HPDE6-E6E7 (cell line): ENCODE measurements around the gene MRGPRE.
"Not testable (repeated sequence)": the region's sequence is repeated elsewhere in the genome, so short reads cannot be mapped to it uniquely, and the experiment has no call there.

Experiments
- DNase-seq: peaks from one replicate; pipeline ENCODE4 v3.0.0; 2011; ENCODE audit warnings: missing footprints; ENCODE audit errors: extremely low spot score

The MRGPRE gene

GRCh38 chr11:3231851-3232744 is at the start of gene MRGPRE:
Gene MRGPRE, minus strand, starts transcription at chr11:3232417. Its CDS starts 3,618 bp downstream, at chr11:3228799.
- no peak for DNase-seq

GRCh38 chr11:3281146-3281545 is 48.9 kb upstream of the MRGPRE start:
- not testable (repeated sequence) for DNase-seq

DNA sequence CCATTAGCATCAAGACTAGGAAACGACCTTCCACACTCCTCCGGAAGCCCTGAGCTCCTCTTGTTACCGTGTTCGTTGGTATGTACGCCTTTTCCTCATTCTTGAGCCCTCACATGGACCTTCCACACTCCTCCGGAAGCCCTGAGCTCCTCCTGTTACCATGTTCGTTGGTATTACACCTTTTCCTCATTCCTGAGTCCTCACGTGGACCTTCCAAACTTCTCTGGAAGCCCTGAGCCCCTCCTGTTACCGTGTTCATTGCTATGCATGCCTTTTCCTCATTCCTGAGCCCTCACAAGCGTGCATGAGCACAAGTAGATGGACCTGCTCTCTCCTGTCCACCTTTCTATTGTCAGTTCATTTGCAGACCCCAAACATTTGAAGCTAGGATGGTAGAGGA is 48.4 kb upstream of the MRGPRE start:
- DNase-seq, result not testable (repeated sequence)

DNA sequence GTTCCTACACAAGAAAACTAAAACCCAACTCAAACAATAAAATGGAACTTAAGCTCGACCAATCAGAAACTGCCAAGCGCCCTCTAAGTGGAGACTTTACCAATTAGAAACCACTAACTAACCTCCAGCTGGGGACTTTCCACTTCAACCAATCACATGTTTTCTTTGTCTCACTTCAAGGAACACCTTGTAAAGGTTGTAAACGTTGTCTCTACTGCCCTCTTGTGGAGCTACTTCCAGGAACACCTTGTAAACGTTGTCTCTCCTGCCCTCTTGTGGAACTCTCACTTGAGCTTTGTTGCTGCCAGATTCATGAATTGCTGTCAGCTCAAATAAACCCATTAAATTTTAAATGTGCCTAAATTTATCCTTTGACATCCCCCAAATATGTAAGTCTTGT is 46.7 kb upstream of the MRGPRE start:
- not testable (repeated sequence) for DNase-seq

DNA sequence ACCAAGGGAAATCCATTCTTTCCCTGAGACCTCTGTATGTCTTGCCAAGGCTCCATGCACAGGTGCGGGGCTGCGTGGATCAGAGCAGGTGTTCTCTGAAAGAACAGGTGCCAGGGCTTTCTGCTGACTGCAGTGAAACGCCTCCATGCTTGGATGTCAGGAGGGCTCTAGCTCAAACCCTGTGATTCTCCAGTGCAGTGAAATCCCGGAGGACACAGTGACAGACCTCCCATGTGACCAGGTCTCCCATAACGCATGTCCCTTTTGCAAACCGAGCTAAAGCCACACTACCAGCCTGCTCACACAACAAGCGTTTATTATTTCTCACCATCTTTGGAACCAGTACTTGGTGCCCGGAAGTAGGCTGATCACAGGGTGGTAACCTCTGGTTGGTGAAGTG is 41.4 kb upstream of the MRGPRE start:
- DNase-seq, result not testable (repeated sequence)

- not testable (repeated sequence) for DNase-seq
These were observed 30.3 kb upstream of the MRGPRE start for GRCh38 chr11:3262548-3262947.

- not testable (repeated sequence) for DNase-seq
These were observed 29.6 kb upstream of the MRGPRE start for GRCh38 chr11:3261831-3262230.

DNA sequence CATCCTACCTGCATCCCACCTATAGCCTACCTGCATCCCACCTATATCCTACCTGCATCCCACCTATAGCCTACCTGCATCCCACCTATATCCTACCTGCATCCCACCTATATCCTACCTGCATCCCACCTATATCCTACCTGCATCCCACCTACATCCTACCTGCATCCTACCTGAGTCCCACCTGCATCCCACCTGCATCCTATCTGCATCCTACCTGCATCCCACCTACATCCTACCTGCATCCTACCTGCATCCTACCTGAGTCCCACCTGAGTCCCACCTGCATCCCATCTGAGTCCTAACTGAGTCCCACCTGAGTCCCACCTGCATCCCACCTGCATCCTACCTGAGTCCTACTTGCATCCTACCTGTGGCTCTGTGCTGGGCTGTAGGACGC is 25.3 kb upstream of the MRGPRE start:
- DNase-seq, result not testable (repeated sequence)

GRCh38 chr11:3255241-3255640 is 23.0 kb upstream of the MRGPRE start:
- DNase-seq, result not testable (repeated sequence)

- not testable (repeated sequence) for DNase-seq
These were observed 22.6 kb upstream of the MRGPRE start for GRCh38 chr11:3254773-3255172.

DNA sequence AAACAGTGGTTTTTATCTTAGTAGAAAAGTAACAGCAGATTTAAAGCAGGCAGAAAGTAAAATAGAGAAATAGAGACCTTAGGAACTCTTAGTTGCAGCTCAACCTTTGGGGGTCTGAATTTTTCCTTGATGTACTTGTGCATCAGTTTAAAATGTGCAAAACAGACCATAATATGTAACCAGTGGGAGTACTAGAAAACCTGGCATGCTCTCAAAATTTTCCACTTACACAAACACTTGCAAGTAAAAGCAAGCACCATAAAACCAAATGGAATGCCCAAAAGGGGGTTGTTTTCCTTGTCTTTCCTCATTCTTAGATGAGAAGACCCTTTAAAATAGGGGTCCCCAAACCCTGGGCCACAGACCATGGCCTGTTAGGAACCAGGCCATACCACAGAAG is 12.9 kb upstream of the MRGPRE start:
- DNase-seq, result no peak

GRCh38 chr11:3243880-3244279 is 11.7 kb upstream of the MRGPRE start:
- no peak for DNase-seq

DNA sequence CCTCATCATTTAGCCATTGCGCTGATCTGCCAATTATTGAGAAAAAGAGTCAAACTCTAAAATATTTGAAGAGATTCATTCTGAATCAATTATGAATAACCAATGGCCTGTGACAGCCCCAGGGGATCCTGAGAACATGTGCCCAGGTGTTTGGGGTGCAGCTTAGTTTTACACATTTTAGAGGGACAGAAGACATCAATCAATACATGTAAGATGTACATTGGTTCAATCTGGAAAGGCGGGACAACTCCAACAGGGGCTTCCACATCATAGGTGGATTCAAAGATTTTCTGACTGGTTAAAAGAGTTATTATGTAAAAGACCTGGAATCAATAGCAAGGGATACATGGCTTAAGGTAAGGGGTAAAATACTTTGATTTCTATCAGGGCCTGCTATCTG is 4.9 kb upstream of the MRGPRE start:
- no peak for DNase-seq

GRCh38 chr11:3234846-3235245 is 2.6 kb upstream of the MRGPRE start:
- no peak for DNase-seq

GRCh38 chr11:3232956-3233355 is 739 bp upstream of the MRGPRE start:
- no peak for DNase-seq

GRCh38 chr11:3231550-3231850 is 717 bp downstream of the MRGPRE start:
- no peak for DNase-seq

- DNase-seq, result no peak
These were observed 1.3 kb downstream of the MRGPRE start for GRCh38 chr11:3230636-3231549.

GRCh38 chr11:3229673-3230630 is 2.3 kb downstream of the MRGPRE start:
- no peak for DNase-seq

GRCh38 chr11:3228445-3228829 is 3.8 kb downstream of the MRGPRE start:
- no peak for DNase-seq

DNA sequence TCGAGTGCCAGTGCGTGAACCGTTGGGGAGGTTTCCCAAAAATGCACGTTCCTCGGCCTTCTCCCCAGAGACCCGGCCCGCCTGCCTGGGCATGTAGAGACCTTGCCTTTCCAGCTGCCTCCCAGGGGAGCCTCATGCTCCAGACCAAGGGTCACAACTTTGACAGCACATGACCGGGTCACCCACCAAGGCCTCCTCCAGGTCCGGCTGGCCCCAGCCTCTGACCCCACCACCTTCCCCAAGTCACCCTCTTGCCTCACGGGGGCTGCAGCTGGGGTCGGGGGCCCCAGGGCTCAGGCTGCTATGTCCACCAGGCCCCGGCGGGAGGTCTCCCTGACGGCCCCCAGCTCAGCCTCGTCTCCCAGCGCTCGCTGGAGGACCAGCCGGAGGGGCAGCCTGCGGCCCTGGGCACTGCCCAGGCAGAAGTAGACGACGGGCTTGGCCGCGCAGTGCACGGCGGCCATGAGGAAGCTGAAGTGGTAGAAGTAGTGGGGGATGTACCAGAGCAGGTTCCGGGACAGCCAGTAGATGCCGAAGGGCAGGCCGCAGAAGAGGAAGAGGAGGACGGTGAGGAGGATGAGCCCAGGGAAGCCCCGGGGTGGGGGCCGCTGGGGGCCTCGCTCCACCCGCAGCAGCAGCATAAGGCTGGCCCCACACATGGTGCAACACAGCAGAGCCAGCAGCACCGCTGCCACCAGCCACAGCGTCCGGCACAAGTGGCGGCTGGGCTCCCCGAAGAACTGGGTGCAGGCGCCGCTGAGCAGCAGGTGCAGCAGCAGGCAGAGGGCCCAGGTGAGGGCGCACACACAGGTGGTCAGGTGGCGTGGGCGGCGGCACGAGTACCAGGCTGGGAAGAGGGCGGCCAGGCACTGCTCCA is 4.4 kb downstream of the MRGPRE start:
- no peak for DNase-seq
